ELF-1 (cell line): ENCODE measurements around the gene HLA-E.
"Not testable (repeated sequence)": the region's sequence is repeated elsewhere in the genome, so short reads cannot be mapped to it uniquely, and the experiment has no call there.

Source experiments
- DNase-seq: peaks from one replicate; pipeline ENCODE4 v3.0.0-alpha.2; 2016; ENCODE audit warnings: low read depth, low spot score

Gene HLA-E

GRCh38 chr6:30480536-30481156 lies 8.7 kb upstream of the HLA-E start:
- DNase-seq, result no peak

- peak; percentile 36 for DNase-seq
Observed at GRCh38 chr6:30481211-30481964, 7.9 kb upstream of the HLA-E start.

GRCh38 chr6:30481965-30482644 lies 7.2 kb upstream of the HLA-E start:
- peak; percentile 93 for DNase-seq

GRCh38 chr6:30483677-30484279 lies 5.5 kb upstream of the HLA-E start:
- no peak for DNase-seq

- DNase-seq, result no peak
Observed at GRCh38 chr6:30485236-30485635, 4.1 kb upstream of the HLA-E start.

- no peak for DNase-seq
Observed at GRCh38 chr6:30487926-30488325, 1.4 kb upstream of the HLA-E start.

GRCh38 chr6:30488697-30489080 lies 620 bp upstream of the HLA-E start:
- DNase-seq, result not testable (repeated sequence)

GRCh38 chr6:30490026-30490876 lies 942 bp downstream of the HLA-E start:
- DNase-seq, result peak; percentile 65

- not testable (repeated sequence) for DNase-seq
Observed at GRCh38 chr6:30491291-30491953, 2.1 kb downstream of the HLA-E start.

GRCh38 chr6:30491991-30492952 lies 3.0 kb downstream of the HLA-E start:
- DNase-seq, result no peak

GRCh38 chr6:30493643-30494250 lies 4.4 kb downstream of the HLA-E start:
- peak; percentile 28 for DNase-seq

- DNase-seq, result no peak
Observed at GRCh38 chr6:30494291-30494861, 5.1 kb downstream of the HLA-E start.

- DNase-seq, result not testable (repeated sequence)
Observed at GRCh38 chr6:30495060-30495459, 5.8 kb downstream of the HLA-E start.

GRCh38 chr6:30495993-30496392 lies 6.7 kb downstream of the HLA-E start:
- DNase-seq, result no peak

- not testable (repeated sequence) for DNase-seq
Observed at GRCh38 chr6:30497261-30497599, 7.9 kb downstream of the HLA-E start.

- DNase-seq, result no peak
Observed at GRCh38 chr6:30497714-30498113, 8.4 kb downstream of the HLA-E start.

GRCh38 chr6:30498705-30499104 lies 9.4 kb downstream of the HLA-E start:
- DNase-seq, result not testable (repeated sequence)

GRCh38 chr6:30500421-30501355 lies 11.4 kb downstream of the HLA-E start:
- DNase-seq, result no peak
